Measurements from ENCODE around the gene NHS. TPM values are rescaled to one million over a fixed set of nuclear protein-coding genes. Genes with fewer than 3 reads are reported as not detected.

NHS gene
- total RNA-seq, 1 donor from 2014 or later = 12.1 TPM

- Histone ChIP-seq H3F3A (ENCODE audit: low read depth) (no peaks in the 10 kb centered on the region), H3K9me3 (ENCODE audit: low read depth) (no peaks in the 10 kb centered on the region), H3K79me2 (ENCODE audit: low read depth) (no peaks in the 10 kb centered on the region), H4K20me1 (ENCODE audit: low read depth) (no peaks in the 10 kb centered on the region), H3K4me3 (no peak overlapping the region), H3K27ac (no peak overlapping the region), H2AFZ (replicated peaks) (no peak overlapping the region), H3K4me2 (no peak overlapping the region), H3K4me1 (no peaks in the 10 kb centered on the region), H3K36me3 (no peaks in the 10 kb centered on the region), H3K27me3 (no peaks in the 10 kb centered on the region), H3K9ac (no peak overlapping the region)
- TF ChIP-seq EZH2 (IDR thresholded peaks at IDR 0.05) (no peak), EZH2phosphoT487 (IDR thresholded peaks at IDR 0.05) (no peak), CTCF (IDR thresholded peaks at IDR 0.05) (no peak)
- Mint-ChIP-seq H3K9me3 (peaks cover 4% of the 10 kb centered on the region), H3K4me1 (peaks cover 3% of the 10 kb centered on the region), H3K27me3 (ENCODE audit: insufficient read depth, low read depth) (peaks cover 5% of the 10 kb centered on the region), H3K36me3 (peaks cover 2% of the 10 kb centered on the region), H3K4me3 (no peak overlapping the region), H3K27ac (no peak overlapping the region)
- no peak for DNase-seq (ENCODE audit: low spot score)
Observed at GRCh38 chrX:17669458-17669857, 294.5 kb downstream of the NHS start.

- Histone ChIP-seq H3K4me3 (no peak overlapping the region), H3K4me2 (no peak overlapping the region), H3K9ac (no peak overlapping the region), H3K9me3 (ENCODE audit: low read depth) (no peaks in the 10 kb centered on the region), H3K4me1 (no peaks in the 10 kb centered on the region), H3K79me2 (ENCODE audit: low read depth) (no peaks in the 10 kb centered on the region), H4K20me1 (ENCODE audit: low read depth) (no peaks in the 10 kb centered on the region), H3K27ac (no peak overlapping the region), H3K36me3 (no peaks in the 10 kb centered on the region), H3K27me3 (no peaks in the 10 kb centered on the region), H2AFZ (replicated peaks) (no peak overlapping the region), H3F3A (ENCODE audit: low read depth) (no peaks in the 10 kb centered on the region)
- Mint-ChIP-seq H3K9me3 (peaks cover 4% of the 10 kb centered on the region), H3K27me3 (ENCODE audit: insufficient read depth, low read depth) (peaks cover 5% of the 10 kb centered on the region), H3K27ac (no peak overlapping the region), H3K36me3 (peaks cover 2% of the 10 kb centered on the region), H3K4me1 (peaks cover 5% of the 10 kb centered on the region), H3K4me3 (no peak overlapping the region)
- DNase-seq (ENCODE audit: low spot score) = peak; percentile 24
- TF ChIP-seq CTCF (IDR thresholded peaks at IDR 0.05) = no peak
- no peak for TF ChIP-seq EZH2phosphoT487 (IDR thresholded peaks at IDR 0.05)
- TF ChIP-seq EZH2 (IDR thresholded peaks at IDR 0.05) = no peak
Observed at GRCh38 chrX:17669891-17670290, 294.9 kb downstream of the NHS start.

- TF ChIP-seq EZH2 (IDR thresholded peaks at IDR 0.05) (no peak), CTCF (IDR thresholded peaks at IDR 0.05) (no peak), EZH2phosphoT487 (IDR thresholded peaks at IDR 0.05) (no peak)
Observed at GRCh38 chrX:17670874-17671273, 295.9 kb downstream of the NHS start.

More at GRCh38 chrX:17670874-17671273, 295.9 kb downstream of the NHS start:
- H3F3A ChIP-seq (ENCODE audit: low read depth) = no peaks in the 10 kb centered on the region
- no peak overlapping the region for H3K27ac ChIP-seq
- H3K4me3 ChIP-seq = no peak overlapping the region
- DNase-seq (ENCODE audit: low spot score) = no peak
- H2AFZ ChIP-seq (replicated peaks) = no peak overlapping the region
- H3K4me2 ChIP-seq = no peak overlapping the region
- Mint-ChIP-seq H3K4me3 (no peak overlapping the region), H3K27me3 (ENCODE audit: insufficient read depth, low read depth) (peaks cover 4% of the 10 kb centered on the region), H3K36me3 (peaks cover 2% of the 10 kb centered on the region), H3K4me1 (peaks cover 5% of the 10 kb centered on the region), H3K27ac (no peak overlapping the region), H3K9me3 (peaks cover 4% of the 10 kb centered on the region)
- no peaks in the 10 kb centered on the region for H4K20me1 ChIP-seq (ENCODE audit: low read depth)
- H3K4me1 ChIP-seq = no peaks in the 10 kb centered on the region
- H3K27me3 ChIP-seq = no peaks in the 10 kb centered on the region
- no peaks in the 10 kb centered on the region for H3K79me2 ChIP-seq (ENCODE audit: low read depth)
- H3K9me3 ChIP-seq (ENCODE audit: low read depth) = no peaks in the 10 kb centered on the region
- H3K36me3 ChIP-seq = no peaks in the 10 kb centered on the region
- H3K9ac ChIP-seq = no peak overlapping the region

Measured in neural progenitor cell (in vitro differentiated cells).